HTERT RPE-1 (cell line): ENCODE data around the gene AGRP.

Experiments used
- in situ Hi-C: fragments of 300-500 bp; cut with MboI; formaldehyde crosslinking; loops from 4 replicates; pipeline ENCODE4 v1.14.3; 2020; ENCODE audit warnings: low sequenced_read_pairs

Gene AGRP

DNA sequence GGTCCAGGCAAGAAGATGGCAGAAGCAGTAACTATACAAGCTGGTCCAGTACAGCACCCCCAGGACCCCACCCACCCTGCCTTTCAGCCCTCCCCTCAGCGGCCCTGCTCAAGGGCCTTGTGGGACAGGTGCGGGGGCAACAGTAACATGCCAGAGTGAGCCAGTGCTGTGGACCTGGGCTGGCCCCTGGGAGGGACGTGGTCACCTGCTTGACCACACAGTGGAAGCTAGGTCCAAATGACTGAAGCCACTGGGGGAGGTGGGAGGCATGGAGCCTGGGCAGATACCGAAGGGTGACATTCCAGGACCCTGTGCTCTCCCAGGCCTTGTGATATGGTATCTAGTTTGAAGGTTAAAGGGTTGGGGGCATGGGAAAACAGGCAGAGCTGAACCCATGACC is 19.7 kb downstream of the AGRP start:
- in situ Hi-C loops = no loop called here

DNA sequence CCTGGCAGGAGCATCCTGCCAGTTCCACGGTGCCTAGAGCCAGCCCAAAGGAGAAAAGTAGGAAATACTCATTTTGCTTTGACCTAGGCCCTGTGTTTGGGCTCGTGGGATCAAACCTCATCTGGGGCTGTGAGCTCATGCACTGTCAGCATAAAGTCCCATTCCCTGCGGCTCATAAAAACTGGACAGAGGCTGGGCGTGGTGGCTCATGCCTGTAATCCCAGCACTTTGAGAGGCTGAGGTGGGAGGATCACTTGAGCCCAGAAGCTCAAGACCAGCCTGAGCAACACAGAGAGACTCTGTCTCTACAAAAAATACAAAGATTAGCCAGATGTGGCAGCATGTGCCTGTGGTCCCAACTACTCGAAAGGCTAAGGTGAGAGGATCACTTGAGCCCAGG is 20.3 kb downstream of the AGRP start:
- in situ Hi-C loops = no loop called here

DNA sequence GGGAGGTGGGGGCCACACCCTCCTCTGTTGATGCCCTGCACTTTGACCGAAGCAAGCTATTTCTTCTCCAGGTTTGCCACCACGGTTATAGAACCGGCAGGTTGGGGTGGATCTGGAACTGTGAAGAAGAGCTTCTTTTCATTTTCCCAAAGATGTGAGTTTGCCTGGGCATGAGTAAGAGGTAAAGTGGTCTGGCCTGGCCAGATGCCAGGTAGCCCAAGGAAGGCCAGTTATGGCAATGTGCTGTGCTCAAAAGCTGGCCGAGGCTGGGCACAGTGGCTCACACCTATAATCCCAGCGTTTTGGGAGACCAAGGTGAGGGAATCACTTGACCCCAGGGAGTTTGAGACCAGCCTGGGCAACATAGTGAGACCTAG is 21.1 kb downstream of the AGRP start:
- in situ Hi-C loops = no loop called here

DNA sequence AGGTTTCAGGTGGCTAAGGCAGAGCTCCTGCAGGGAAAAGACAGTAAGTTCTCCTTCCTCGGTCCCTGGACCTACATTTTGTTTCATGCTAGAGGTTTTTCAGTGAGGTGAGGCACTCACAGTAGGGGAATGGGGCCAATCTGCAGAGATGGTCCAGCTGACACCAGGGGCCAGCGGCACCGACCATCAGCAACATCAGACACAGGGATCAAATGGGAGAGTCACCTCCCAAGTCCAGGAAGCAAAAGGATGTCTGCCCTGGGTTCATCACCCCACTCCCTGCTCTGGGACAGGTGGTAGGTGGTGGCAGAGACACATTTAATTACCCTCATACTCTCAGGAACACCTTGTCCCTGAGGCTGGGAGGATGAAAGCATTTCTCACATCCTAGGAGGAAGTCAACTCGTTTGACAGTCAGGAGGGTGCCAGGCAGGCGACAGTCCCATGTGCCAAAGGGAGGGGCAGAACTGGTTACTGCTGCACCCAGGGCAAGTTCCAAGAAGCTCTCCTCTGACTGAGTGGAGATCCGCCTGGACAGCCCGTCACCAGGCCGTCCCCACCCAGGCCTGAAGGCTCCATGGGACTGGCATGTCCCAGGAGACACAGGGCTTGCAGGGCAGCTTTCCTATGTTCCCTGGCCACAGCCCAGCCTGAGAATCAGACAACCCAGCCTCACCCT is 21.6 kb downstream of the AGRP start:
- in situ Hi-C loops = no loop called here

DNA sequence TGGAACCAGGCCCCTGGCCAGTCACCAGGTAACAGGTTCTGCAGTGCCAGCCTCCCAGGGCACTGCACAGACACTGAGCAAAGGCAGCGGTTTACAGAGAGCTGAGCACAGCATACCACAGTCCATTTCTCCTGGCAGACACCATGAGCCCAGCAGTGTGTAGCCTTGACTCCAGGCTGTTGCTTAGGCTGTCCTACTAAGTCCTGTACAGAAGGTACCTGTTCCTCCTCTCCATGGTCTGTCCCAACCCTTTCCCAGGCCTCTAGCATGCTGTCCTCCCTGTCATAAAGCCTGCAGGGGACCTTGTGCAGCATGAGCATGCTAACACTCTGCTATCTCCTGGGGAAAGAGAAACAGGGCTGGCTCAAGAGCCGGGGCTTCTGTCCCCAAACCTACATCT is 22.4 kb downstream of the AGRP start:
- in situ Hi-C loops = no loop called here

DNA sequence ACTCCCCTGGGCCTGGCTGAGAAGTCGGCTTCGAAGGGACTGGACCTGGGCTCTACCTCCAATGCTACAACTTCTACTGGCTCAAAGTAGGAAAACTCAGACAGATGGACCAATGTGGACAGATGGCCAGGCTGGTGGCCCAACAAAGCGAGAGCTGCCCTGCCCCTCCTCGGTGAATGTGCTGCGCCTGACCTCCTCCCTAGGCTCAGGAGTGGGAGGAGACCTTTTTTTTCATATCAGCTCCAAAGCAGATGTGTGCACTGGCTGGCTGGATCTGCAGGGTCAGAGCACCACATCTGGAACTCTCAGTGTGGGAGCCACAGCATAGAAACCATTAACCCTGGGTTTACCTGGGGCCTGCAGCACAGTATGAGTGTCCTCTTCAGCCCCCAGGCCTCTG is 23.2 kb downstream of the AGRP start:
- in situ Hi-C loops = no loop called here

DNA sequence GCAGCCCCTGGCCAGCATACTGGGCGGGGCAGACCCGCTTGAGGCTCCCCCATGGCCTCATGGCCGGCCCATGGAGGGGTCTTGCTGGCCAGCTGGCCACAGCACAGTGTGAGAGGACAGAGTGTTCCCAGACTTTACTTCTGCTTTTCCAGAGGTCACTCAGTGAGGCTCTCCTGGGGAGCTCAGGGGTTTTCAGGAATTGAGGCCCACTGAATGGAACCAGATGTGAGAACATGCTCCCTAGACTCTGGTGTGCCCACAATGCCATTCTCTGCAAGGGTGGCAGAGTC is 23.5 kb downstream of the AGRP start:
- in situ Hi-C loops = no loop called here

DNA sequence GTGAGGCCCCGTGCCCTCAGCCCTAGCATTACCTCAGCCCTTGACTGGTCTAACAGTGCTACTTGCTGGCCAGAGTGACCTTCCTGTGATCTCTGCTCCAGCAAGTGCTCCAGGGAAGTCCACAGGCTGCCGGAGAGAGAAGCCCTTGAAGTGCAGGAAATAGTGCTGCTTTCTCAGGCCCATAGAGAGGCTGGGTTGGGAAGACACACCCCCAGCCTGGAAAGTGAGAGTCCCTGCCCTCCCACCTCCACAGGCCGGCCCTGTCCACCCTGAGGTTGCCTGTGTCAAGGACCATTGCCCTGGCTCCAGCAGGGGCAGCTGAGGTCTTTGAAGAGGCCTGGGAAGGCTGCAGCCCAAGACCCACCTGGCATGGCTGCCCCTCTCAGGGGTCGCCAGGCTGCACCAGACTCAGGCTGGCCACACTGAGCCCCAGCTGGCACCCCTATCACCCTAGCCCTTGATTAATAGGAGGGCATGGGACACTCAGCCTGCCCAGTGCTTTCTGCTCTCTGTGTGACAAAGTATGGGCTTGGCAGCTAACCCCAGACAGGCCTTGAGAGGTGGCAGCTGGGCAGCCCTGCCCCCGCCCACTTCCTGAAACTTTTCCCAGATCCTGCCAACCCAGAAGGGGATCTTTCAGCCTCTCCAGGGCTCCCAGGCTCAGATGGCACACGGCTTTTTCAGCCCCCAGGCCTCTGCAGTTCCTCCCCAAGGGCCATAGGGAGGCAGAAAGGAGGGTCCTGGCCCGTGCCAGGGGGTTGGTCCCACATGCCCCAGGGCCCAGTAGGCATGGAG is 24.1 kb downstream of the AGRP start:
- in situ Hi-C loops = no loop called here

DNA sequence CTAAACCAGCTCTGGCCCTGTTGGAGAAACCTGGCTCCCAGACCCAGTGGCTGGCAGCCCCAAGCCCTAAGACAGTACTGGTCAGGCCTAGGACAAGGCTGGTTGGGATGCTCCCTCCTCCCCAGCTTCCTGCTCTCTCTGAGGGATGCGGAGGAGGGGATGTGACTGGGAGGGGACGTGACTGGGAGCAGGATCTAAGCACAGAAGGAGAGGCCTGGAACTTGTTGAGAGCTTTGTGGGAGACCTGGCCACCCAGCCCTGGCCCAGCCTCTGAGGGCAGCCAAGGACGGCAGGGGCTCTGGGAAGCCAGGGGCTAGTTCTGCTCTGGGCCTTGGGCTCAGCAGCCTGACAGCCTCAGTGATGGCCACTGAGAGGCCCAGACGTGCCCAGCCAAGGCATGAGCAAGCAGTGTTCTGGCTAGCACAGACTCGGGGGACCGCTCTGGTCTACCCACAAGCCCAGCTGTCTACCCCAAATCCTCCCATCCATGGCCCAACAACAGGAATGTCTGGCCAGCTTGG is 25.2 kb downstream of the AGRP start:
- in situ Hi-C loops = no loop called here

DNA sequence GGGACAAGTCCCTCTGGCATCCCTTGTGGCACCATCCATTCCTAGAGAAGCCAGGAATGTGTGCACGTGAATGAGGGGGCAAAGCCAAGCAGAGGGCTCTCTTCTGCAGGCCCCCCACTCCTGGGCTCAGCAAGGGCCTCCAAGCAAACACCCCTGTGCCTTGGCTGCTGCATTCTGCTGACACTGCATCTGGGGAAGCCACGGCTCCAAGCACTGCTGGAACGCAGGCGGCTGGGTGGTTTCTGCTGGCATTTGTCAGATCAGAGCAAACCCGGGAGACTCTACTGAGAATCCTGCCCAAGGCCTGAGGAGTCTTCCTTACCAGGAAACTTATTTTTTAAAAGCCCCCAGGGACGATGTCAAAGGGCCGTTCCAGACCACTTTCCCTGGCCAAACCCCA is 25.7 kb downstream of the AGRP start:
- in situ Hi-C loops = no loop called here

DNA sequence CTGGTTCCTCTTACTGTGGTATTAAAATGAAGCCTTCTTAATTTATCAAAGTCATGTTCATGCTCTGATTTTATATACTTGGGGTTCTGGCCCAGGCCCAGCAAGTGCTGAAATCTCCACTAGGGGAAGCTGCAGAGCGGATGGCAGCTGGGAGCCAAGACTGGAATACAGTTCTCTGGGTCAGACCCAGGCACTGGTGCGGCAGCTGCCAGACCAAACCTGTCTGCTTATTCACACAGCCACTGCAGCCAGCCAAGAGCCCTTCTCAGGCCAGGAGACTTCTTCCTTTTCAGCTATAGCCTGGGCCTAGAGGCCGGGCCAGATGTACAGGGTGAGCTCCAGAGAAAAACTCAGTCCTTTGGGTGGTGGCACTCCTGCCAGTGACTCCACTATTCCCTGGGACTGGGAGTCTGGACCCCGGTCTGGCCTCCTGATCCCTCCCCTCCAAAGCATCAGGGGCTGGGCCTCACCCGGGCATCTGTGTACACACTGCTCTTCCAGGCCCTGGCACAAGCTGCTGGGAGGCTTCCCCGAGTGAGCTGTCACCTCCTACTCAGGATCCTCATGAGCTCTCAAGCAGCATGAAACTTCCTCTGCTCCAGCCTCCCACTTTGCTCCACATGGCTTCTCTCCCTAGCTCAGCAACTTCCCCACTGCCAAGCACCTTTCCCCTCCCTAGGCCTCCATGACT is 26.8 kb downstream of the AGRP start:
- in situ Hi-C loops = no loop called here

DNA sequence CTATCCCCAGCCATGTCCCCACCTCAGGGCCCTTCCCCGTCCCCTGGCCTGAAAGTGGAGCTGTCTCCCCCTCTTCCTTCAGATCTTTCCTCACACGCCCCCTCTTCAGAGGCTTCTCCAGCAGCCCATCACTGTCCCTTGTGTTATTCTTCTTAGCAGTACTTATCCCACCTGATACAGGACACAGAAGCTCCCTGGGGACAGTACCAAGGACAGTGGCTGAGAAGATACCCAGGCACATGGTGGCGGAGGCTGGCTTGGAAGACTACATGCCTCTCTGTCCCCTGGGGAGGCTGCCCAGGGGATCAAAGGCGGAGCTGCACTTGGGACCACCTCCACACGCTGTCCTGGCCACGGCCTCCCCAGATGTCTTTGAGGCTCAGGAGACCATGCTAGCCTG is 28.5 kb downstream of the AGRP start:
- in situ Hi-C loops = no loop called here

DNA sequence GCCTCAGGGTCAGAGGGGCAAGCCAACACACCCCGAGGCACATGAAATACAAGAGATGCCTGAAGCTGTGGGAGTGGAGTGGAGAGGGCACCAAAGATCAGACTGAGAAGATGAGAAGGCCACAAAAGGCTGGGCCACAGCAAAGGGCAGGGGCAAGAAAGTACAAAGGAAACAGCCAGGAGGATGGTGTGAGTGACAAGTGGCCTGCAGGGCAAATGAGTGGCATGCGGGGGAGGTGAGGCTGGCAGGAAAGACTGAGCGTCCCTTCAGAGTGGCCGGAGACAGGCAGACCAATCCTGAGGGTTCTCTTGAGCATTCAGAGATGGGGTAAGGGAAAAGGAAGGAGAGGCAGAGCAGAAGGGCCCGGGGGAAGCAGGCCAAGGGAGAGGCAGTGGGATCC is 29.2 kb downstream of the AGRP start:
- in situ Hi-C loops = no loop called here

DNA sequence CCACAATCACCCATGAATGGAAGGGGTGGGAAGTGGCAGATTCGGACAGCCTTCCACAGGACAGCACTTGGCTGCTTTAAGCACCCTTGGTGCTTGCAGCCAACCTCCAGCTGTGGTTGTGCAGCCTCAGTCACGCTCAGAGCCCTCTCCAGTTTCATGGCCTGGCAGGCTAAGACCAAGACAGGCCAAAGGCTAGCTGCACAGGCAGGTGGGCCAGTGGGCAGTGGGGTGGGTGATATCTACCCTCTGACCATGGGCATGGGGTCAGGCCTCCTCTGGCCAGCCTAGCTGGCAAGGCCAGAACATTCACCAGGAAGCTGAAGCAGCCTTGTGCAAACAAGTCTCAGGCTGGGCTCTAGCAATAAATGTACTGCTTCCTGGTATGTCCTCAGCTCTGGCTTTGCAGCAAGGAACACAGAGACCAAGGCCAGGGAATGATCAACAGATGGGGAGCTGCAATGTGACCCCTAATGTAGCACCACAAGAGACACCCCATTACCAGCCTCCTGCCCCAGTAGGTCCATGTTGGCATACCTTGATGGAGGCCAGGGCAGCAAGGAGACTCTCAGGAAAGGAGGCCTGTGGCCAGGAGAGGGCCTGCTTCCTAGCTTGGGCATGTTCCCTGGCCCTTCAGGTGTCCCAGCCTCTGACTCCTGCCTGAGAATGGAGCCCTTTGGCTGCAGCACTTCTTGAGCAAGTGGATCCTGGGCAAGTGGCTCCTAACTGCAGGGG is 31.5 kb downstream of the AGRP start:
- in situ Hi-C loops = no loop called here

DNA sequence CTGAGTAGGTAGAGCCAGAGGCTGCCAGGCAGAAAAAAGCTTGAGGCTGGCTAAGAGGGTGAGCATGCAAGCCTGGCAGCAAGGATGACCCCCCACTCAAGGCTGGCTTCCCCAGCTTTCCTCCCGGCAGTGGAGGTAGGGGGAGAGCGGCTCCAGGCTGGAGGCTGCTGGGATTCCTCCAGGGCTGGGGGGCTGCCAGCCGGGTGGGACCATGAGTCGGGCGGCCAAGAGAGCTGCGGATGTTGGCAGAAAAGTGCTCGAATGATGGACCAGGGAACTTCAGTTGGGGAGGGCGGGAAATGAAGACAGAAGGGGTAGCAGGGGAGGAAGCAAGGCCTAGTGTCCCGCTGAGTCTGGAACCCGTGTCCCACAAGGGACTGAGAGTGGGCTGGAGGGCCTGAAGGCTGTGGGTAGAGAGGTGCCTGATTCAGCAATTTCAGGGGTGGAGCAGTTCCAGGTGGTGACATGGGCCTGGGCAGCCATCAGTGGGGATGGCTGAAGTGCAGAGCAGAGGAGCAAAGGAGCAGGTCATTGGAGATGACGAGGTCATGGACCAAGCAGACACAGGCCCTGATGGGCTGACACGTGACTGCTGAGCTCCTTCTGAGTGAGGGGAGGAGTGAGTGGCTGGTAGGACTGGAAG is 32.2 kb downstream of the AGRP start:
- in situ Hi-C loops = no loop called here

DNA sequence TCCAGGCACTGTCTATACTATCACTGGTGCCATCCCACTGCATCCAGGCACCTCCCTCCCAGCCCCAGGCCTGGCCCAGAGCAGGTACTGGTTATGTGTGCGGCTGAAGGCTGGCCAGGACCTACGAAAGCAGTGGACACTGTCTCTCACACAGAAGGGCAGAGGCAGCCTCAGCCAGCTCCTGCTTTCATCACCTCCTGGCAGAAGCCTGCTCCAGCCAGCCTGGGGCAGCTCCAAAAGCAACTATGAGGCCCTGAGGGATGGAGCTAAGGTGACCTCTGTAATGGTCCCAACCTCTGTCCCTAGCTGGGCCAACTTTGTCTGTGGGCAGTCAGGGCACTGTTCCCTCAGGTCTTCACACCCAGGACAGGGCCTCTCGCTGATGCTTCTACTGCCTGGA is 33.6 kb downstream of the AGRP start:
- in situ Hi-C loops = no loop called here

DNA sequence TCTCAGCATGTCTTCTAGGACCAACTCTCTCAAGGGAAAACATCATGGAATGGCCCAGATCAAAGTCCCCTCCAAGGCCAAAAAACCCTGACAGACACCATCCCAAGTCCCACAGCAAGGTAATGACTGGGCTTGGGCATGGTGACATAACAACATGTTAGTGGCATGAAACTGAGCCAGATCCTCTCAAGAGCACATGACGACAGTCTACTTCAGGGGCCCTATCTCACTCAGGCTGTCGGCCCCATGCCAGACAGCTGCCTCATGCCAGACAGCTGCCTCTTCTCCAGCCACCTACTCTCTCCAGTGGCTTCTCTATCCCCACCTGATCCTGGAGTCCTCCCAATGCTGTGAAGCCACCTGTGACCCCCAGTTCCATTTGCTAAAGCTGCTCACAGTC is 34.0 kb downstream of the AGRP start:
- in situ Hi-C loops = no loop called here

DNA sequence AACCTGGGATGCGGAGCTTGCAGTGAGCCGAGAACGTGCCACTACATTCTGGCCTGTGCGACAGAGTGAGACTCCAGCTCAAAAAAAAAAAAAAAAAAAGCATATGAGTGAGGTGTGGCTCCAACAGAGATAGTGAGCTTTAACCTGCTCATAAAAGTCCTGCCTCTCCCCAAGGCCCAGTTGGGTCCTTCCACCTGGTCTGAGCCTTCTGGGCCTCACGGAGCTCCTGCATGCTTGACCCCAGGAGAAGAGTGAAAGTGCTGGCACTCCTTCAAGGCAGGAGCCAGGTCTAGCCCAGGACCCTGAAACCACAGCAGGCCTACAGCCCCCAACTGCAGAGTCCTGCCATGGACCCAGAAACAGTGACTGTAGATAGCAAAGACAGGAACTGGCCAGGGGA is 34.8 kb downstream of the AGRP start:
- in situ Hi-C loops = no loop called here

DNA sequence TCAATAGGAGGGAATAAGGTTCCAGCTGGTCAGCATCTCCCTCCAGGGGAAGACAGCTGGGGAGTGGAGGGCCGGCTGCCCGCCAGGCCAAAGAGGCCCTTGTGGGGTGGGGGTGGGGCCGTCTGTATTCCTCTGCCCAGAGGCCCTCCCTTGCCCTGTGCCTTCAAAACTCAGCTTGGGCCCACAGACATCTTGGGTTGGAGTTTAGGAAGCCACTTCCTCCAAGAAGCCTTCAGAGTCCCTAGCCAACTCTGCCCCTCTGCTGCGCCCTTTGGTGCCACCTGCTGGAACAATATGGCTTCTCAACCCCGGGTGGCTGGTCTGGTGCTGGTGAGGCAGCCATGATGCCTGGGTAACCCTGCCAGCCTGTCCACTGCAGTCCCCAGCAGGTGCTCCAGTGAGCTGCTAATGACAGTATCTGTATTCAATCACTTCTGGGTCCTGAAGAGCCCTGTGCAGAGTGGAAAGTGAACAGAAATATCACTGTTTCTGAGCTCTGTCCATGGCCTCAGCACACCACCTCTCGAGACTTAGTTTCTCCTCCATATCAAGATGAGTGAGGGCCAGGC is 35.8 kb downstream of the AGRP start:
- in situ Hi-C loops = no loop called here

DNA sequence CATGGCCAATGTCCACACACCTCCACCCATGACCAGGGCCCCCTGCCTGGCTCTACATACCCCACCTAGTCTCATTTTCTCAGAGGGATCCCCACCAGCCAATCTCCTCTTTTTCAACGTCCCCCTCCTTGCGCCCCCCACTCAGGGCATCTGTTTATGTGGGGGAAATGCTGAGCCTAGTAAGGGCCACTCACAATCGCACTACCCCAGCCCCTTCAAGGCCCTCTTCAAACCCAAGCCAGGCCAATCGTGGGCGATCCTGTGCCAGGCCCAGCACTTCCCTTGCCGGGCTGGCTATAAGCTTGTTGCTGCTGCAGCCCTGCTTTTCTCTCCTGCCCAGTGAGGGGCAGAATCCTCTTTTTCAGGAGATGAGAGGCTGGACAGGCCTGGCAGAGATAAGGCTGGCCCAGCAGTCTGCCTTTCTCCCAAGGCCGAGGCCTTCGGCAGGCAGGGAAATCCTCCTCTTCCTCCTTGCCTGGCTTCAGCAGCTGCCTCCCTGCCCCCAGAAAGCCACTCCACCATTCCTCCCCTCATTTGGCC is 36.3 kb downstream of the AGRP start:
- in situ Hi-C loops = no loop called here
